GM19468 (cell line): ENCODE data around the gene AATF.

Experiments
- ATAC-seq: cut with Tn5 transposase; IDR thresholded peaks from one replicate; pipeline ENCODE4 v1.9.1; 2021; ENCODE audit warnings: mild to moderate bottlenecking, moderate library complexity, moderate number of reproducible peaks; ENCODE audit not compliant: unreplicated experiment; ENCODE audit errors: extremely low read depth

AATF gene

DNA sequence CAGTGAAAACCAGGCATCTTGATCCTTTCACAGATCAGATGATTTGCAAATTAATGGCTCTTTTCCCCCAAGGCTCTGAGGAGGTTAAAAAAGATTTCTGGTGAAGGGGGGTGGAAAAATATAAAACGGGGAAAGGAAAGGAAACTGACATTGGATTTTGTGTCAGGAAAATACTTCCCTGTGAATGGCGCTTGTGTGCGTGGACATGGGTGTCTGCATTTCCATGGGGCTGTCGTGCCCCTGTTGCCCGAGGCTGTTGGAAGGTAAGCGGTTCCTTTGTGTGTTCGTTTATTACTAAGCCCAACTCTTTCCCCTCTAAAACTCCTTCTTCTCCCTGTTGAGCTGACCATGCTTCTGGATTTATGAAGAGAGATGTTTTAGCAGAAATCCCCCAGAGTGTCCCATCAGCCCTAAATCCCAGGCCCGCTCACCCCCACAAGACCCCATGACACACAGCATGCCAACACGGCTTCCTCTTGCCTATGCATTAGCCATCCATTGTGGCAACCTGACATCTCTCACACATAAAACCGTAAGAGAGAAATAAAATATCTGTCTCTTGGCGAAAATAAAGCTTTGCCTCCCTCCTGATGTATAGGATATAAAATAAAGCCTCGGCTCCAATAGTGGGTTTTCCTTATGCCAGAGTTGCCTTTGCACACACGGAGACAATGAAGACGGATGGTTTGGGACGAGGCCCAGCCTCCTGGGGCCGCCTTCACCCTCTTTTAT is 18.7 kb upstream of the AATF start:
- ATAC-seq = no peak

DNA sequence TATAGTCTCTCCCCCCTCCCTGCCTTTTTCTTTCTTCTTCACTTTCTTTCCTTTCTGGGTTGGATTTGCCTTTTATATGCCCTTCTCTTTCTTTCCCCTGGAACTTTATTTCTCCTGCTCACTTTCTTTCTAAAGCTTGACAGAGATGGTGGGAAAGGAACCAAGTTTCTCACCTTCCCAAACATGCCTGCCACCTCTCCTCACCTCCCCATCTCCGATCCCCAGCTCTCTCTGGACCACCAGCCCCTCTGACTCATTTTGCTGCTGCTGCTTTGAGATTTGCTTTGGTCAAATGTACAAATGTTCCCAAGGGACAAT is 18.2 kb upstream of the AATF start:
- ATAC-seq = no peak

DNA sequence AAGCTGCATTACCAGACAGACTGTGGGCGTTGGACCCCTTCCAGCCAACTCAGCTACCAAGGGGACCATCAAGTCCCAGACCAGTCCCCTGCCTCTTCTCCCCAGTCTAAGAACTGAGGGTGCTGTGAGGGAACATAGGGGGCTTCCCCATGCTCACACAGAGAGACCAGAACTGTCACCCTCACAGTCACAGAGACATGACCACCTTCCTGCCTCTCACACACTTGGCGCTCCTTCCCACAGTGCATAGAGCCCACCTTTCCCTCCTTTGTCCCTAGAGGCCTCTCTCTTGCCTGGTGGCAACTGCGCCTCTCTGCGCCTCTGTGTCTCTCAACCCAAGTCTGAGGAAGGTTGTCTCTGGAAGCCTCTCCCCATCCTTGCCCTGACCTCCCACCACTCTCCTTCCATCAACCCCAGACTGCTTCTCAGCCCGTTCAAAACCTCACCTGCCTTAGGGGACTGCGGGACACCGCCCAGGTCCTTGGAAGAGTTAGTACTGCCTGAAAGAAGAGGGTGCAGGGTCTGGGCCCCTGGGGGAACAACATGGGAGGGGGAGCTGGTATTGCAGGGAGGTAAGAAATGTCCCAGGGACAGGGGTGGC is 17.6 kb upstream of the AATF start:
- no peak for ATAC-seq

DNA sequence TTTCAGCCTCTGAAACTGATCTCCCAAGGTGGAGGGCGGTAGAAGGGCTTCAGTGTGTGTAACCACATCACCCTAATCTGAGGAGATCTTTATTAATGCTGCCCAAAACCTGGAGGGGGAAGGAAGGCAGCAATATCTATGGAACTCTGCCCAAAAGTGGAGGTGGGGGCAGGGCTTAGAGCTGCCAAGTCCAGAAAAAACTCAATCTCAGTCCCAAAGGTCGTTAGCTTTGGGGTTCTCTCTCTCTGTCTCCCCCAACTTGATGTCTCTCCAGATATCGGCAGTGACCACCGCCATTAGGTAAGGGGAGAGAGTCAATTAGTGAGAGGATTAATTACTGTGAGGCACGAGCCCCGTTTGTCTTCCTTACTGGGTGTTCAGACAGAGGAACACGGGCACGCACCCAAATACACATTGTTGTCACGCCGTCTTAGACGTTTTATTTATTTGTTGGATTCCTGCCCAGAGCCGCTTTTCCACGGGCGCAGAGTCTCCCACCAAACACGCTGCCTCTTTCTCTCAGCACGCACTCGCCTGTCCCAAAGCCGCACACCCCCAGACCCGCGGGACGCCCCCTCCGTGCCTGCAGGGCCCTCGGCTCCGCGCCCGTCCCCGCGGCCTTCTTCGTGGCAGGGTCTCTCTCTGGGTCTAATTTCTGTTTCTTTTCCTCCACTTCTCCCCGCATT is 16.9 kb upstream of the AATF start:
- no peak for ATAC-seq

DNA sequence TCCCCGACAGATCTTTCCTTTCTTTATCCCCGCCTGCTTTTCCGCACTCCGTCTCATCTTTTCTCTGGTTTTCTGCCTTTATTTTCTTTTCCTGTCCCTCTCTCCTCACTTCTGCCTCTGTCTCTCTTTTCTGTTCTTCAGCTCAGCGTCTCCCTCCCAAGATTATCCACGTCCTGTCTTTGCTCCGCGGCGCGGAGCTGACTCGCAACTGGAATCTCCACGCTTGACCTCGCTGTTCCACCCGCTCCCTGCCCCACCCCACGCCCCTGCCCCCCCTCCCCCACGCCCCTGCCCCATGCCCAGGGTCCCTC is 16.4 kb upstream of the AATF start:
- ATAC-seq = no peak

DNA sequence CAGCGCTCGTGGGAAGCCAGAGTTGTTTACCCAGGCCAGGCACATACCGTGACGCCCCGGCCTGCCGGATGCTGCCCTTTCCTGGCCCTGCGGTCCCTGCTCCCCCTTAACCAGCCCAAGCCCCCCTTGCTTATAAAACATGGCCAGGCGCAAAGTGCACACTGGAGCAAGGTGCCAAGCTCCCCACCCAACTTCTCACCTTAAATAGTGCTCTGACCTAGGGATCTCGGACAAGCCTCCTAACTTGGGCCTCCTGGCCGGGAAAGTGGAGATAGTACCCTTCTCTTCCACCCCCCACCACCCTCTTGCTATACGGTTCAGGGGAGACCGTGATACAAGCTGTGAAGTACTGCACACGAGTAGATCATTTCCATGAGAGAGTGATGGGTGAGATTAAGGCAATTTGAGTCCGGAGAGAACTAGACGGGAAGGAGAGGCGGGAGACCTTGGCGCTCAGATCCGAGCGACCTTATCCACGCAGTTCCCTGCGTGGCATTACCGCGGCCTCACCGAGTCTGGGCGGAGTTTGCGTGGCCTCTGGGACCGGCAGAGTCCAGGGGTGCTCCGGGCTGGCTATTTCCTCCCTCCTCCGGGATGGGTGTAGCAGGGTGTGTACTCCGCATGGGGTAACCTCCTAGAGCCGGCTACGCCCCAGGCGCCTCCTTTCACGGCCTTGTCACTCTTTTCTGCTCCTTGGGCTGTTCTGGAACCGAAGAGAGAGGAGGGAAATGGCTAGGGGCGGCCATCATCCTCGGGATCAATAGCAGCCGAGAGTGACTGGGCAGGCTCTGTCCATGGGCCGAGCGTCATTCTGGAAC is 15.9 kb upstream of the AATF start:
- ATAC-seq = no peak

DNA sequence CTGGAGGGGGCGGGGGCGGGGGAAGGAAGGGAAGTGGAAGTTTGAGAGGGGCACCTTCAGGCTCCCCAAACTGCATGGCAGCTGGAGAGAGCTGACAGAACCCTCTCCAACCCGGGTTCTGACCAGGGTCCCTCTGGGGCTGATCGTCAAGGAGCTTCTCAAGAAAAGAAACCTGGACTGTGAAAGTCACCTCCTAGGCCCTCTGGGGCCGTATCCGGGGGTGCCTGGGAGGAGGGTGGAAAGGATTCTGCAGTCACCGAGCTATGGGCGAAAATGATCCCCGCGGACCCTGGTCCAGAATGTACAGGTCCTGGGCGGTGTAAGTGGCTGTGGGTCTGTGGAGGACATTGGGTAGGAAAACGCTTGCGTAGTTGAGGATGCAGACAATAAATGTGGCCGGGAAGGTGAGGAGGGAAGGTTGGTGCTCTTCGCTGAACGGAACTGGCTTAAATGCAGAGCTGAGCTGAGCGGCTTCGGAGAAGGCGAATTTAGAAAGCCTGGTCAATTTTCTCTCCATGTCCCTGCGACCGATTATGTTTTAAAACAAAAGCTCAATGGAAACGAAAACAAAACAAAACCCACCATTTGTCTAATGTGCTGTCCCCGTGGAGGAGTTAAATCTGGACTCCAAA is 15.1 kb upstream of the AATF start:
- ATAC-seq = no peak

DNA sequence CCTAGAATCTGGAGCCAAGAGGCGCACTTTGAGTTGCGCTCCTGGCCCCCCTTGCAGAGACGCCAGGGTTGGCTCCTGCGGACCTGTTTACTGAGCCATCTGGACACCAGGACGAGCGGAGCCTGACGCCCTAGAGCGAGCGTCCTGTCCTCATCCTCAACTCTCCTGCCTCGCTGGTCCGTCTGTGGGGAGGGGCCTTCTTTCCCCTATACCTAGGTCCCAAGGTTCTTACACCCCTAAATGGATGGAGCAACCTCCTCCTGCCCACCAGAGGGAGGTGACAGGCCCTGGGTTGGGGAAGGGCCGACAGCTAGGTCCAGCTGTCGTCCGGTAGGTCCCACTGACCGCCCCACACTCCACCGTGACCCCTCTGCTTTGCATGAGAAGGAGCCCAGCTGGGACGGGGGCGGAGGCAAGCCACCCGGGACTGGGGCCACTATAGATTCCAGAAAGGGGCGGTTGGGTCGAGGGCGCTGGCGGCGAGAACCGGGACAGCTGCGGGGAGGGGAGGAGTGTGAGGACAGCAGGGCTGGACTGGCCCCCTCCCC is 14.5 kb upstream of the AATF start:
- ATAC-seq = no peak

DNA sequence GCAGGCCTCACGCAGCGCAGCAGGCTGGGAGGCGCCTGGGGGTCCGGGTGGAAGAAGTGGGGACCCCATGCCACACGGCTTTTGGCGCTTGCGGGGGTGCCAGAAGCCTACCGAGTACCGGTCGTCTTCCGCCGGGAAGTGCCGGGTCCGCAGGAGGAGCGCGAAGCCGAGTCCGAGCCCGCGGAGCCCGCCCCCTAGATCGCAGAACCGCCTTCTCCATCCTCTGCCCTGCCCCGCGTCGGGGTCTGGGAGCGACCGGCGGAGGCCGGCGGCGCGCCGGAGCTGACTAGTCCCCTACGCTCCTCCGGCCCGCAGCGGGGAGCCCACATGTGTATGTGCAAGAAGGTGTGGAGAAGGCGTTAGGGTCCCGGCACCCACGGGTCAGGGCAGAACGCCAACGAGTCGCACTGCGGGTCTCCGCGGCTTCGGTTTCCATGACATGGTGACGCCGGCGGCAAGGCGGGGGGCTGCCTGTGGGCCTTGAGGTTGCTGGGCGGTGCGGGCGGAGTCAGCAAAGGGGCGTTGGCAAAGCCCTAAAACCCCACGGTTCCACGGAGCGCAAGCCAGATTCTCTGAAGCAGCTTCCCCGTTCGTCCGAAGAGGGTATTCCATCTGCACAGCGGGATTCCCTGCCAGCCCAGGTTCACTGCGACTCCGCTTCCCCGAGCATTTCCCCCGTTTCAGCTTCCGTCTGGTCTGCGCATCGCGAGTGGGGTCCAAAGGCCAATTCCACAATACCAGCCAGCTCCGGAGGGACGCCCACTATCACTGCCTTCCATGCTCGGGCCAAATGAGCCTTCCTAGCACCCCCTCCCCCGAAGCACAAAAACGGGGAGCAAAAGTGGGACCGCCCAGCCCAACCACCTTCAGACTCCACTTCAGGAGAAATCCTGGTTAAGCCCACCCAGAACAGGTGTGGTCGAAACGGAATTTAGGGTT is 13.8 kb upstream of the AATF start:
- ATAC-seq = no peak

DNA sequence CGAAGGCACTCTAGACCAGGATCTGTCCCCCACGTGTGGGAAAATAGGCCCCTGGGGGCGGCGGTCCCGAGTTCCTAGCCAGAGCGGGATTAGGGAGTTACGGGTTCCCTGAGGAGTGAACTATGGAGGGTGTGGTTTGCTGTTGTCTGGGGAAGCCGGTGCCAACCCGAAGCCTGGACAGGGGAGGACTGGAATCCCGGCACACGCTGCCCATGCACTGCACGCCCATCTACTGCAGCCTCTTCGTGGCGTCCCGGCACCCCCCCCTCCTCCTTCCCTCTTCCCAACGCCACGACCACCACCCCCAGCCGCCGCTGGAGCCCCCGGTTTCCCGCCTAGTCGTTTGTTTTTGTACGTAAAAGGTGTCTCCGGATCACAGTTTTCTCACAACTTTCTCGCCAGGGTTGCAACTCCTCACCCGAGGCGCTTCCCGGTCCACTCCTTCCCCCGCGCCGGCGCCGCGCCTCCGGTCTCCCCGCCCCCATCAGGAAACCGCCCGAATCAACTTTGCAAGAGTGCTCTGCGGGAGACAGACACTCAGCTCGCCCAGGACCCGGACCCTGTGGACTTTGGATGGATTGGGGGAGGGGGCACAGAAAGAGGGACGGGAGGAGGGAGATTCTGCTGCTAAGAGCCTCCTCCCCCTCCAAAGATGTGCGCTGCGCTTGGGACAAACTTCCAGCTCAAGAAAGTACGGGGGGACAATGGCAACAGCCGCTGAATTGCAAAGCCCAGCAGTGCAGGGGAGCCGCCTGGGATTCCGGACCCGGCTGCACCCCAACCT is 12.9 kb upstream of the AATF start:
- ATAC-seq = no peak

DNA sequence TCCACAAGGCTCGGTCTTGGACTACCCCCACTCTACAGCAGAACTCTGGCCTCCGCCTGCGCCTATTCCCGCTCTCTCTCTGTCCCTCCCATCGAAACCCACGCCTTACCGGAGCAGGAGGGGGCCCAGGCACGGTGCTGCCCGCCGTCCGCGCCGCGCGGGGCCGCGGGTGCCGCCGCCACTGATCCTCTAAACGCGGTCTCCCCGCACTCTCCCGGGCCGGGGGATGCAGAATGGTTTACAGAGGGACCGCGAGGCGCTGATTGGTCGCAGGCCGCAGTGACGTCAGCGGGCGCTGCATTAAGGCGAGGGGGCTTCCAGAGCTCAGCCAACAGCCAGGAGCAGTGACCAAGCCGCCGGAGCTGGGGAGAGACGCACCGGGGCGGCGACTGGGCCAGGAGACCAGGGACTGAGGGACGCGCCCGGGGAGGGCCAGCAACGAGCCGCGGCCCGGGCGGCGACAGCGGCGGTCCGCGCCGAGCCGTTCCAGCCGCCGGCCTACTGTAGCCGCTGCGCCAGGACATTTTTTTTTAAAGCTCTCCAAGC is 12.2 kb upstream of the AATF start:
- no peak for ATAC-seq

DNA sequence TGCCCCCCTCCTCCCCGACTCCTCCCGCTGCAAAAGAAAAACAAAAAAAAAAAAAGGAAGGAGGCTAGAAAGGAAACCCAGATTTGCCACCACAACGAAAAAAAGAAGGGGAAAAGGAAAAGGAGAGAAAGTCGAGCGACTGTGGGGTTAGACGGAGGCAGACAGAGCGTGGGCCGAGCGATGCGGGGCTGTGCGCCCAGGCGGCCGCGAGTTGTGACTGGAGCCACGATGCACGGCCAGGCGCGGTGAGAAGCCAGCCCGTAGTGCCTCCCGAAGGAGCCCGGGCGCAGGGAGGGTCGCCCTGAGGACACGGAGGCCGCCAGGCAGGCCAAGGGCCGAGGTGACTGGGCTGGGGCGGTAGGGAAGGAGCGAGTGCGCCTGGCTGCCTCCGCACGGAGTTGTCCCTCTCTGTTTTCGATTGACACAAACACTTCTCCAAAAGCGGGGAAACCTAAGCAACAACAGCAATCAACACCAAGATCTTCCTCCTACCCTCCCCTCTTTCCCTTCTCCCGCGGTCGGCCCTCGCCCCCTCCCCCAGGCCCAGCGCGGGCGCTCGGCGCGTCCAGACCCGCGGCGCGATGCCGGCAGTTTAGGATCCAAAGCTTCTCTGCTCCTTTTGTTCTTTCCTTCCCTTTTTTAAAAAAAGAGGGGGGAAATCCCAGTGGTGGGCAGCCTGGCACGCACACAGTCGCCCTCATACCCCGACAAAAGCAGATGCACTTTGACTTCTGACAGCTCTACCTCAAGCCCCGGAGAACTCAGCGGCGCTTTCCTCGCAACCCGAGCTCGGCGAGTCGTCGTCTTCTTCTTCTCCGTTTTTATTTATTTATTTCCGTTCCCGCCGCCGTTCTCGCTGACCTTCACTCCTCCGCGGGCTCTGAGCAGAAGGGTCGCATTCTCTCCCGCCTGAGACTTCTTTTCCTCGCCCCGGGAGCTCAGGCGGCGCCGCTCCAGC is 11.5 kb upstream of the AATF start, which contains the start of gene LHX1:
Gene LHX1 (plus strand): TSS at position 475 of the 958 bp plus-strand sequence. CDS start 723 bp downstream, outside the sequence.
- no peak for ATAC-seq

DNA sequence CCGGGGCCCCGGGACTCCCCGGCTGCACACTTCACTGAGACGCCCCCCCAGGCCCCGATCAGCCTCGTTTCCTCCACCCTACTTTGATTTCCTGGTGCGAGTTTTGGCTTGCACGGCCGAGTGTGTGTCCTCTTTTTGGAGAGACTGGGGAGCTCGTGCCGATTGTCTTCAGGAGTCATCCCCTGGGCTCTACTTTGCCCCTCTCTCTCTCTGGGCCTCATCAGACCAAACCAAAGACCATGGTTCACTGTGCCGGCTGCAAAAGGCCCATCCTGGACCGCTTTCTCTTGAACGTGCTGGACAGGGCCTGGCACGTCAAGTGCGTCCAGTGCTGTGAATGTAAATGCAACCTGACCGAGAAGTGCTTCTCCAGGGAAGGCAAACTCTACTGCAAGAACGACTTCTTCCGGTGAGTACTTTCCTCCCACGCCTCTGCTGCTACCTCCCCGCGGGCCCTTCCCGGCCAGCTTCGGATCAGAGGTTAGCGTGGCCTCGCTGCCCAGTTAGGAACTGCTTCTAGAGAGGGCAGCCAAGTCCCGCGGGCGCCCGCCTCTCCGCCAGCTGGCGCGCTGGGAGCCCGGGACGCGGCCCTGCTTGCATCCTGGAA is 10.7 kb upstream of the AATF start:
- ATAC-seq = no peak

DNA sequence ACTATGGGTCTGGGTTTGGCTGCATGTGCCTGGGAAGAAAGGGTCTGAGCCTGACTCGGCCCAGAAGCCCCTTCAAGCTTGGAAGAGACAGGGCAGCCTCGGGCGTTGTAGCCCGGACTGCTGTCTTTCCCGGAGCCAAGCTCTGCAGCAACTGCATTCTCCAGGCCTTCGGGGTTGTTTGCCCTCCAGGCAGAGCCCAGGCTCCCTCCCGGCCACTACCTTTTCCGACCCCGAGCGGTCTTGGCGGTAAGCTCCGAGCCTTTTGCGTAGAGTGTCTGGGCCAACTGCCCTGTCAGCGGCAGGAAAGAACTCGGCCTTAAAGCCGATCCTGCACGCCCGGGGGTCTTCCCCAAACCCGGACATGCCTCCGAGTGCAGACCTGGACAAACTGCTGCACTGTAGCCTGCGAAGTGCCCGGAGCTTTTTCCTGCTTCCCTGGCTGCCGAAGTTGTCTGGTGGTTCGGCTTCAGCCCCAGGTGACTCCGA is 10.1 kb upstream of the AATF start:
- ATAC-seq = no peak

DNA sequence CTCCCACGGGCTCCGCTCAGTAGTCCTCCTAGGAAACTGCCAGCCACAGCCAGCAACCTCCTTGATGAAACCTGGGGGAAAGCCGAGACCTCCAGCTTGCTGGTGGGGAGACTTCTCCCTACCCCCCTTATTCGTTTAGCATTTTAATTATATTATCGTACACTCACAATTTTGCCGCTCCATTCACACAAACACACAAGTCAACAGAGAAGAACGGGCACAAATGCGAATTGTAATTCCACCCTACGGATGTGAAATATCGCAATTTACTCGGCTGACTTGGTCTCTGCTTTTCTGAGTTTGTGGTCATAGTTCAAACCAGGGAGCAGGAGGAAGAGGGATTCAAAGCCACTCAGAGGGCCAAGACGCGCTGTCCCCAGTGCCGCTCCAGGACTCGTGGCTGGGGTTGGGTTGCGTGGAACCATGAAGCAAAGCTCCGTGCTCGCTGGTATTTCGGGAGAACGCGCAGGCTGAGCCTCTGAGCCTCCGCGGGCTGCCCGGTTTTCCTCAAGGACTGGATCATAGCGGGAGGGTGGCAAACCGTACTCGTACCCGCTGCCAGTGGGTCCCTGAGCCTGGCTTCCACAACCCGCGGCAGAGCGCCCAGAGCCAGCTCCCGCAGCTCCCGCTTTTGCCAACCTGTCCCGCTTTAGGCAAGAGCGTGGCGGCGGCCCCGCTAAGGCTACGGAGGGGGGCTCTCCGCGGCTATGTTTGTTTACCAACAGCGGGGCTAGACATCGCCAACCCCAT is 9.5 kb upstream of the AATF start:
- no peak for ATAC-seq

DNA sequence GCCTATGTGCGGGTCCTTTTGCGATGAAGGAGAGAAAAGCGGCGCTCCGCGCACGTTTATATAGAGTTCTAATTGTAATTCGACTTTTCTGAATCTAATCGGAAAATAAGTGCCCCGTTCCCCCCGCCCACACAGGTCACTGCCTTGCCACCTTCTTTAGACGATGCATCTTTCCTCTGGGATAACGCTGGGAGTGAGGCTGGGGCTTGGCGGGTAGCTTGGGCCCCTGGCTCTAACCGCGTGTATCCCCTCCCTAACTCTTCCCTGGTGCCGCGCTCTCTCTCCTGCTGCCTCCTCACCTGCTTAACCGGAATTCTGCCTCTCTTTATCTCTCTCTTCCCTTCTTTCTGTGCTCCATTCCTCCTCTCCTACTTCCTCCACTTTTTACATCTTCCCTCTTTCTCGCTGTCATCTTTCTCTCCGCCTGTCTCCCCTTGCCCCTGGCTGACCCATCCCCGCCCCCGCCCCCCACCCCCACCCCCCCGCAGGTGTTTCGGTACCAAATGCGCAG is 8.9 kb upstream of the AATF start:
- no peak for ATAC-seq
